GM12891 (cell line): ENCODE measurements around the gene COQ4.
A peak's percentile ranks its signal among the peaks of the same experiment; 100 is the strongest.

Source experiments
- POLR2A ChIP-seq: IDR thresholded peaks from 2 replicates; pipeline ENCODE4 v1.6.1; 2011; ENCODE audit warnings: low read depth, low read length, control low read depth
- POLR2AphosphoS5 ChIP-seq: IDR thresholded peaks from 2 replicates; pipeline ENCODE4 v1.6.1; 2011; ENCODE audit warnings: low read depth, low read length, control low read depth
- TAF1 ChIP-seq: IDR thresholded peaks from 2 replicates; pipeline ENCODE4 v1.6.1; 2011; ENCODE audit warnings: low read depth, low read length, control low read depth

DNA sequence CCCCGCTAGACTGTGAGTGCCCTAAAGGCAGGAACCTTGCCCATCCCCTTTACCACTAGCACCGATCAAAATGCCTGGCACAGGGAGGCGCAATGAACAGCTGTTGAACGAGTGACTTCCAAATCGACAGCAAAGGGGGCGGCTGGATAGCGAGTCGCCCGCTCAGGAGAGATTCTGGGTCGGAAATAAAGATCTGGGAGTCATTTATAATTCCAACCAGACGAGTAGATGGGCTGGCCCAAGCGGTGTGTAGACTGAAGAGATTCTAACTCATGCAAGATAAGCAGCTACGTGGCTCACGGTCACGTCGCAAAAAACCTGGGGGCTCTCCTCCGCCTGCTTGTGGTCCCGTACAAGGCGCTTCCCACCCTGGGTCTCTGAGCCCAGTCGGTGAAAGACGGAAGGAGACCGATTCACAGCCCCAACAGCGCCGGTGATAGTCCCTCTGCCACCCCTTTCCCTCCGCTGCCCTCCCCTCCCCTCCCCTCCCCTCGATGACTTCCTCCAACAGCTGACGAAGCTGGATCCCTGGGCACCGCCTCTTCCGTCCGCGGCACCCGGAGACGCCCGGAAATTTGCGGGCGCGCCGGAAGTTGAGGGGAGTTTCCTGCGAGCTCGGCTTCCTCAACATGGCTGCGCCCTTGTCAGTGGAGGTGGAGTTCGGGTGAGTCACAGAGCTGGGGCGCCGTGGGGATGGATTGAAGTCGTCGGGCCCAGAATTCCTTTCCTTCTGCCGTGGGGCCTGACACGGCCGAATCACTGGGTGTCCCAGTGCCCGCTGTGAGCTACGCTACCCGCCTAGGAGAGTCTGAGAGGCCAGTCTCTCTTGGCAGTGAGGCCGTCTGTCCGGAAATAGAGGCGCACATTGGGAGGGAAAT lies 48.4 kb downstream of the COQ4 start, which contains the start of gene URM1:
- TF ChIP-seq POLR2A (peak; percentile 63), POLR2AphosphoS5 (peak; percentile 60; the same call in 1 of the 2 replicates), TAF1 (peak; percentile 46; the same call in 1 of the 2 replicates)
